HTR-8/SVneo (cell line): ENCODE data around the gene RPRD1A.
"Not testable (repeated sequence)": the region's sequence is repeated elsewhere in the genome, so short reads cannot be mapped to it uniquely, and the experiment has no call there.

ENCODE experiments used
- DNase-seq: peaks from one replicate; pipeline ENCODE4 v3.0.0; 2011; ENCODE audit warnings: low spot score, mixed read lengths; ENCODE audit not compliant: insufficient read length
- FAIRE-seq: peaks from 2 replicates; lab custom pipeline; 2011; peaks lifted over from hg19 to GRCh38; lab: Jason Lieb, UNC

The RPRD1A gene

GRCh38 chr18:36035253-36035652 is 32.1 kb downstream of the RPRD1A start:
- DNase-seq (no peak), FAIRE-seq (no peak)

- FAIRE-seq = no peak
- DNase-seq = no peak
Observed at GRCh38 chr18:36034299-36034895, 33.0 kb downstream of the RPRD1A start.

- DNase-seq (no peak), FAIRE-seq (no peak)
Observed at GRCh38 chr18:36031903-36032302, 35.5 kb downstream of the RPRD1A start.

GRCh38 chr18:36031407-36031806 is 36.0 kb downstream of the RPRD1A start:
- no peak for FAIRE-seq
- DNase-seq = no peak

- no peak for DNase-seq
- no peak for FAIRE-seq
Observed at GRCh38 chr18:36028859-36029258, 38.5 kb downstream of the RPRD1A start.

GRCh38 chr18:36025025-36025424 is 42.3 kb downstream of the RPRD1A start:
- DNase-seq = no peak
- FAIRE-seq = no peak

- FAIRE-seq, DNase-seq: not testable (repeated sequence)
Observed at GRCh38 chr18:36024241-36024640, 43.1 kb downstream of the RPRD1A start.

GRCh38 chr18:36023336-36023735 is 44.0 kb downstream of the RPRD1A start:
- DNase-seq = no peak
- no peak for FAIRE-seq

GRCh38 chr18:36020174-36020711 is 47.1 kb downstream of the RPRD1A start:
- FAIRE-seq (no peak), DNase-seq (no peak)

GRCh38 chr18:36017232-36017631 is 50.1 kb downstream of the RPRD1A start:
- no peak for DNase-seq
- no peak for FAIRE-seq

- DNase-seq (no peak), FAIRE-seq (no peak)
Observed at GRCh38 chr18:36015629-36016028, 51.7 kb downstream of the RPRD1A start.

GRCh38 chr18:36012891-36013290 is 54.5 kb downstream of the RPRD1A start:
- FAIRE-seq (no peak), DNase-seq (no peak)

GRCh38 chr18:36009214-36009613 is 58.1 kb downstream of the RPRD1A start:
- no peak for FAIRE-seq
- DNase-seq = no peak

GRCh38 chr18:36006997-36007396 is 60.4 kb downstream of the RPRD1A start:
- no peak for FAIRE-seq
- no peak for DNase-seq

- FAIRE-seq = no peak
Observed at GRCh38 chr18:35999925-36000324, 67.4 kb downstream of the RPRD1A start.

GRCh38 chr18:35998967-35999366 is 68.4 kb downstream of the RPRD1A start:
- FAIRE-seq (no peak), DNase-seq (peak; percentile 1)

More at GRCh38 chr18:35999925-36000324, 67.4 kb downstream of the RPRD1A start:
- no peak for DNase-seq

- DNase-seq (no peak), FAIRE-seq (no peak)
Observed at GRCh38 chr18:35993013-35993412, 74.3 kb downstream of the RPRD1A start.

- FAIRE-seq = no peak
Observed at GRCh38 chr18:35991696-35992095, 75.7 kb downstream of the RPRD1A start.

GRCh38 chr18:35983818-35984217 is 83.5 kb downstream of the RPRD1A start:
- no peak for DNase-seq
- FAIRE-seq = no peak

More at GRCh38 chr18:35991696-35992095, 75.7 kb downstream of the RPRD1A start:
- DNase-seq = no peak

- no peak for DNase-seq
- FAIRE-seq = no peak
Observed at GRCh38 chr18:35983147-35983546, 84.2 kb downstream of the RPRD1A start.

GRCh38 chr18:35982409-35983114 is 84.8 kb downstream of the RPRD1A start:
- no peak for DNase-seq
- no peak for FAIRE-seq

- FAIRE-seq = no peak
- no peak for DNase-seq
Observed at GRCh38 chr18:35979112-35979511, 88.2 kb downstream of the RPRD1A start.
